ENCODE measurements around the gene NFILZ.

The NFILZ gene

DNA sequence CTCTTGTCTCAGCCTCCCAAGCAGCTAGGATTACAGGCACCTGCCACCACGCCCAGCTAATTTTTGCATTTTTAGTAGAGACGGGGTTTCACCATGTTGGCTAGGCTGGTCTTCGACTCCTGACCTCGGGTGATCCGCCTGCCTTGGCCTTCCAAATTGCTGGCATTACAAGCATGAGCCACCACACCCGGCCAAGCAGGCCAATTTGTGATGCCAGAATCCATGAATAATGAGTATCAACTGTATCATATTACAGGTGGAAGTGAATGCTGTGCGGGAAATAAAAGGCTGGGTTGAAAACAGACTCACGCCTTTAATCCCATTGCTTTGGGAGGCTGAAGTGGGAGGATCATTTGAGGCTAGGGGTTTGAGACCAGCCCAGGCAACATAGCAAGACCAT is 3.6 kb upstream of the NFILZ start:
- Histone ChIP-seq H3K9ac (no peak overlapping the region), H3K79me2 (ENCODE audit: insufficient read depth, low read depth) (no peaks in the 10 kb centered on the region), H4K20me1 (ENCODE audit: insufficient read depth) (no peaks in the 10 kb centered on the region), H3K36me3 (ENCODE audit: insufficient read depth) (no peaks in the 10 kb centered on the region), H3K4me2 (no peak overlapping the region), H2AFZ (ENCODE audit: low read depth) (no peak overlapping the region), H3K27ac (no peak overlapping the region), H3K4me1 (ENCODE audit: low read depth, poor library complexity, severe bottlenecking) (no peaks in the 10 kb centered on the region), H3K27me3 (ENCODE audit: insufficient read depth, low read depth) (peaks cover 5% of the 10 kb centered on the region; the same call in 1 of the 2 replicates), H3K4me3 (IDR thresholded peaks at IDR 0.05; ENCODE audit: insufficient read depth, low read depth, low read length) (no peak overlapping the region)
- TF ChIP-seq, protein P1, sequence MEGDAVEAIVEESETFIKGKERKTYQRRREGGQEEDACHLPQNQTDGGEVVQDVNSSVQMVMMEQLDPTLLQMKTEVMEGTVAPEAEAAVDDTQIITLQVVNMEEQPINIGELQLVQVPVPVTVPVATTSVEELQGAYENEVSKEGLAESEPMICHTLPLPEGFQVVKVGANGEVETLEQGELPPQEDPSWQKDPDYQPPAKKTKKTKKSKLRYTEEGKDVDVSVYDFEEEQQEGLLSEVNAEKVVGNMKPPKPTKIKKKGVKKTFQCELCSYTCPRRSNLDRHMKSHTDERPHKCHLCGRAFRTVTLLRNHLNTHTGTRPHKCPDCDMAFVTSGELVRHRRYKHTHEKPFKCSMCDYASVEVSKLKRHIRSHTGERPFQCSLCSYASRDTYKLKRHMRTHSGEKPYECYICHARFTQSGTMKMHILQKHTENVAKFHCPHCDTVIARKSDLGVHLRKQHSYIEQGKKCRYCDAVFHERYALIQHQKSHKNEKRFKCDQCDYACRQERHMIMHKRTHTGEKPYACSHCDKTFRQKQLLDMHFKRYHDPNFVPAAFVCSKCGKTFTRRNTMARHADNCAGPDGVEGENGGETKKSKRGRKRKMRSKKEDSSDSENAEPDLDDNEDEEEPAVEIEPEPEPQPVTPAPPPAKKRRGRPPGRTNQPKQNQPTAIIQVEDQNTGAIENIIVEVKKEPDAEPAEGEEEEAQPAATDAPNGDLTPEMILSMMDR (conservative IDR thresholded peaks at IDR 0.05; ENCODE audit: low read depth, low read length): no peak

DNA sequence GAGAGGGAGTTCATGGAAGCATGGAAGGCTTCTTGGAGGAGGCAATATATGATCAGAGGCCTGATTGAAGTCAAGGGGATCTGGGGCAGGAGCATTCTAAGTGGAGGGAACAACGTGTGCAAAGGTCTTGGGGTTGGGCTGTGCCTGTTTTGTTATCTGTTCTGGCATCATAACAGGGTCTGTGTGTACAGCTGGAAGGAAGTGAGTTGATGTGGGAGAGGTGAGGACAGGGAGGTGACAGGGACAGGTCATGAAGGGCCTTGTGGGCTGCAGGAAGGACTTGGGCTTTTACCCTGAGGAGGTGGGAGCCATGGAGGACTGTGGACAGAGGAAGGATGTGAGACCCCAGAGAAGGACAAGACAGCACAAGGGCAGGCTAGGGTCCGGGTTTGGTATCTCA is 1.2 kb upstream of the NFILZ start:
- no peak overlapping the region for H3K4me3 ChIP-seq (IDR thresholded peaks at IDR 0.05; ENCODE audit: insufficient read depth, low read depth, low read length)
- H3K4me2 ChIP-seq: no peak overlapping the region
- H3K9ac ChIP-seq: no peak overlapping the region
- H3K36me3 ChIP-seq (ENCODE audit: insufficient read depth): no peaks in the 10 kb centered on the region
- H3K79me2 ChIP-seq (ENCODE audit: insufficient read depth, low read depth): no peaks in the 10 kb centered on the region
- H3K4me1 ChIP-seq (ENCODE audit: low read depth, poor library complexity, severe bottlenecking): no peaks in the 10 kb centered on the region
- no peaks in the 10 kb centered on the region for H4K20me1 ChIP-seq (ENCODE audit: insufficient read depth)
- TF ChIP-seq, protein P1 (conservative IDR thresholded peaks at IDR 0.05; ENCODE audit: low read depth, low read length): no peak
- no peak overlapping the region for H3K27ac ChIP-seq
- H3K27me3 ChIP-seq (ENCODE audit: insufficient read depth, low read depth): peaks cover 2% of the 10 kb centered on the region; the same call in 1 of the 2 replicates
- no peak overlapping the region for H2AFZ ChIP-seq (ENCODE audit: low read depth)

DNA sequence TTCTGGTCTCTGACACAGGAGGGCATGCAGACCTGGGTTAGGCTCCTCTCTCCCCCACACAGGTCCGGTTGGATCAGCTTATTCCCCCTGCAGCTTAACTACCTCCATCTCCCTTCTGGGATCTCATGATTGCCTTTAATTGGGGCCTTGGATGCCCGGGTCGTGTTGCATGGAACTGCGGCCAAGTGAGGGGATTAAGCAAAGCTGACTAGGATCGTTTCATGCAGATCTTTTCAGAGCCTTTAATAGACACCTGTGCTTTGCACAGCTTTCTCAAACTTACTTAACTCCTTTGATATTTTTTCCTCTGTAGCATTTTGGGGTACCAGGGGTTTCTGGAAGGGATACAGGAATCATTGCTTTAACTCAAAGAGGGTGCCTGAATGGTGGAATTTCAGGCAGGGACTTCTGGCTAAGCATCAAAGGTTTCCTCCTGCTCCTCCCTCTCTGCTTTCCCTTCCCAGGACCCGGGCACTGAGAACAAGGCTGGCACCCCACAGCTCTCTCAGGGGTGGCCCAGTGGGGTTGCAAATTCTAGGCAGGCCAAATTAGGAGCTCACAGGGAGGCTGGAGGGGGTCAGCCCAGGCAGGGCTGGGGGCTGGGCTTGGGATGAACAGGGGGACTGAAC is 477 bp downstream of the NFILZ start:
- TF ChIP-seq, protein P1 (conservative IDR thresholded peaks at IDR 0.05; ENCODE audit: low read depth, low read length): no peak
- Histone ChIP-seq H3K4me2 (no peak overlapping the region), H2AFZ (ENCODE audit: low read depth) (no peak overlapping the region), H3K36me3 (ENCODE audit: insufficient read depth) (no peaks in the 10 kb centered on the region), H3K27me3 (ENCODE audit: insufficient read depth, low read depth) (no peaks in the 10 kb centered on the region; the same call in 1 of the 2 replicates), H3K9ac (no peak overlapping the region), H3K79me2 (ENCODE audit: insufficient read depth, low read depth) (no peaks in the 10 kb centered on the region), H3K27ac (no peak overlapping the region), H3K4me3 (IDR thresholded peaks at IDR 0.05; ENCODE audit: insufficient read depth, low read depth, low read length) (no peak overlapping the region), H4K20me1 (ENCODE audit: insufficient read depth) (no peaks in the 10 kb centered on the region), H3K4me1 (ENCODE audit: low read depth, poor library complexity, severe bottlenecking) (no peaks in the 10 kb centered on the region)

DNA sequence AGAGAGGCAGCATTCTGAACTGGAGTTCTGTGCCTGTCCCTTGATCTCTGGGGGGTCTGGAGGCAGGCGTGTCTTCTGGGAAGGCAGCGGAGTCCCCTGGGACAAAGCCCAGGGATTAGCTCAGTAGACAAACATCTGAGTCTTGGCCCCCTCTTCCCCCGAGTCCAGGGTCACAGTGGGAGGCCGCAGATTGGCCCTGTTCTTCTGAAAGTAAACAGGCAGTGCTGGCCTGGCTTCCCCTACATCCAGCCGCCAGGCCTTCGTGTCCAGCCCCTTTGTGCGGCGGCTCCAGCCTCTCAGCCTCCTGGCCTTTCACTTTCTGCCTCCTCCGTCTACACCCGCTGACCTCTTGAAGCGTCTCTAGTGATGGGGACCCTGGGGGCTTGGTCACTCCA is 989 bp downstream of the NFILZ start:
- H4K20me1 ChIP-seq (ENCODE audit: insufficient read depth): no peaks in the 10 kb centered on the region
- H3K9ac ChIP-seq: no peak overlapping the region
- no peaks in the 10 kb centered on the region for H3K79me2 ChIP-seq (ENCODE audit: insufficient read depth, low read depth)
- H3K27ac ChIP-seq: no peak overlapping the region
- no peaks in the 10 kb centered on the region for H3K4me1 ChIP-seq (ENCODE audit: low read depth, poor library complexity, severe bottlenecking)
- H3K36me3 ChIP-seq (ENCODE audit: insufficient read depth): no peaks in the 10 kb centered on the region
- H3K4me2 ChIP-seq: no peak overlapping the region
- no peak overlapping the region for H2AFZ ChIP-seq (ENCODE audit: low read depth)
- H3K4me3 ChIP-seq (IDR thresholded peaks at IDR 0.05; ENCODE audit: insufficient read depth, low read depth, low read length): no peak overlapping the region
- no peaks in the 10 kb centered on the region; the same call in 1 of the 2 replicates for H3K27me3 ChIP-seq (ENCODE audit: insufficient read depth, low read depth)
- TF ChIP-seq, protein P1 (conservative IDR thresholded peaks at IDR 0.05; ENCODE audit: low read depth, low read length): no peak
